AG09309 (cell line): ENCODE results near the gene MAT2B.
A peak's percentile ranks its signal among the peaks of the same experiment; 100 is the strongest.

ENCODE experiments used
- DNase-seq: peaks from one replicate; pipeline ENCODE4 v3.0.0-alpha.2; 2010; ENCODE audit warnings: low read depth
- H3K4me3 ChIP-seq: 2 replicates; pipeline ENCODE4 v1.5.1; 2011; ENCODE audit warnings: mild to moderate bottlenecking, low read depth, low read length, moderate library complexity; ENCODE audit not compliant: control insufficient read depth
- TF ChIP-seq, protein P1 (sequence below): IDR thresholded peaks from 2 replicates; pipeline ENCODE4 v1.5.1; 2011; ENCODE audit warnings: mild to moderate bottlenecking, low read depth, low read length, inconsistent platforms; ENCODE audit not compliant: insufficient read depth, control insufficient read depth; ENCODE audit errors: missing control alignments

Gene MAT2B

DNA sequence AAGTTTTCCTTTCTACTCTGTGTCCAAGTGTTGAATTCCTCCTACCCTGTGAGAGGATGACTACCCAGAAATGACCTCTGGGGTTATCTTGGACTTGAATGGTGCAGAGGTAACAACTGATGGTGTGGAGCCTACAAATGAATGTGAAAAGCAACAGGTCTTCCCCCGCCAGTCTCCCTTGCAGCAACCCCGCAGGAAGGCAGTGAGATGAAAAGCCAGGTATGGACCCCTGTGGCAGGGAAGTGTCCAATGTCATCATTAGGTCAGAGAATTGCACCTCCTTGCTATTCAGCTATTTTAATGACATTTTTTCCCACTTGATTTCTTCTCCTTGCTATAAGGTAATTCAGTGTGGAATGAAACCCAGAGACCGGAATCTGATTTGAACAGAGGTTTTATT is 58.5 kb downstream of the MAT2B start:
- TF ChIP-seq, protein P1, sequence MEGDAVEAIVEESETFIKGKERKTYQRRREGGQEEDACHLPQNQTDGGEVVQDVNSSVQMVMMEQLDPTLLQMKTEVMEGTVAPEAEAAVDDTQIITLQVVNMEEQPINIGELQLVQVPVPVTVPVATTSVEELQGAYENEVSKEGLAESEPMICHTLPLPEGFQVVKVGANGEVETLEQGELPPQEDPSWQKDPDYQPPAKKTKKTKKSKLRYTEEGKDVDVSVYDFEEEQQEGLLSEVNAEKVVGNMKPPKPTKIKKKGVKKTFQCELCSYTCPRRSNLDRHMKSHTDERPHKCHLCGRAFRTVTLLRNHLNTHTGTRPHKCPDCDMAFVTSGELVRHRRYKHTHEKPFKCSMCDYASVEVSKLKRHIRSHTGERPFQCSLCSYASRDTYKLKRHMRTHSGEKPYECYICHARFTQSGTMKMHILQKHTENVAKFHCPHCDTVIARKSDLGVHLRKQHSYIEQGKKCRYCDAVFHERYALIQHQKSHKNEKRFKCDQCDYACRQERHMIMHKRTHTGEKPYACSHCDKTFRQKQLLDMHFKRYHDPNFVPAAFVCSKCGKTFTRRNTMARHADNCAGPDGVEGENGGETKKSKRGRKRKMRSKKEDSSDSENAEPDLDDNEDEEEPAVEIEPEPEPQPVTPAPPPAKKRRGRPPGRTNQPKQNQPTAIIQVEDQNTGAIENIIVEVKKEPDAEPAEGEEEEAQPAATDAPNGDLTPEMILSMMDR, result no peak
- DNase-seq, result no peak
- H3K4me3 ChIP-seq, result no peak overlapping the region

DNA sequence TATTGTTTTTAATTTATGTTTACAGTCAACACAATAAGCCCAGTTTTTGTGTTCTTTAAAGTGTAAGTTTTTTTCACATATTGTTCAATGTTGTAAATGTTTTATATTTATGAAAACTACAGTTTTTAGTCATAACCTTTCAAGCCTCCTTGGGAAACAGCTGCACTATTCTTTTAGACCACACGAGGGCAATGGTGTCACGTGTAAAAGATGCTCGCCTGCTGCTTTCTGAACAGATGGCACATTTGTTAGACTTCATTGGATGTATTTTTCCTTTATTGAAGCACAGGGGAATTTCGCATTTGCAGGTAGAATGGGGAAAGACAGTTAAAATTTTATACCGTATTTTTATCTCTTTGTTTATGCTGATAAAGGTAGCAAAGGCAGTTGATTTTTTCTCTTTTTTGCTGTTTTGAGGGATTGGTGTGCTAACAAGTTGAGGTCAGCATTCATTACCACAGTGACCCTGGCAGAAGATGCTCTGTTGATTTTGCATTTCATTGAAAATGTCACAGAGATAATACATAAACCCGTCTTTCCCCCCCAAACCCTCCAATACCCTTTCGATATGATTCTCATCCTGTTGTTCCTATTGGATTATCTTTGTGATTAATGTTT is 59.0 kb downstream of the MAT2B start:
- no peak for DNase-seq
- no peak overlapping the region for H3K4me3 ChIP-seq
- TF ChIP-seq, protein P1, result peak; percentile 77

DNA sequence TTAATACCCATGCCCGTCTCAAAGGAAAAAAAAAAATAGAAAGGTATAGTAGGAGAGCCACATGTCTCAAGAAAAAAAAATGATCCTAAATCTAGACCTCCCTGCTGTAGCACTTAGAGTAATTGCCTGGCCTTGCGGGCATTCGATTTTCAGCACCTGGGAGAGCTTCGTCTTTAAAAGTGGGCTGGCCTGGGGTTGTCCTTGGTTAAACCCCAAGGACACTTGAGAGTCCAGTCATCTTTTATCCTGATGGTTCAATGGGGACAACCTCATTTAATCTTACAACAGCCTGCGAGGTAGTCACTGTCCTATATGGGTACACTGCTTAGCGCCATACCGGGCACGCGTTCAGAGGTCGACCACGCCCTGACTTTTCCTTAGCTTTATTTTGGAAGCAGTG is 60.1 kb downstream of the MAT2B start:
- DNase-seq, result no peak
- TF ChIP-seq, protein P1, result no peak
- H3K4me3 ChIP-seq, result peak overlapping the region; percentile 35

DNA sequence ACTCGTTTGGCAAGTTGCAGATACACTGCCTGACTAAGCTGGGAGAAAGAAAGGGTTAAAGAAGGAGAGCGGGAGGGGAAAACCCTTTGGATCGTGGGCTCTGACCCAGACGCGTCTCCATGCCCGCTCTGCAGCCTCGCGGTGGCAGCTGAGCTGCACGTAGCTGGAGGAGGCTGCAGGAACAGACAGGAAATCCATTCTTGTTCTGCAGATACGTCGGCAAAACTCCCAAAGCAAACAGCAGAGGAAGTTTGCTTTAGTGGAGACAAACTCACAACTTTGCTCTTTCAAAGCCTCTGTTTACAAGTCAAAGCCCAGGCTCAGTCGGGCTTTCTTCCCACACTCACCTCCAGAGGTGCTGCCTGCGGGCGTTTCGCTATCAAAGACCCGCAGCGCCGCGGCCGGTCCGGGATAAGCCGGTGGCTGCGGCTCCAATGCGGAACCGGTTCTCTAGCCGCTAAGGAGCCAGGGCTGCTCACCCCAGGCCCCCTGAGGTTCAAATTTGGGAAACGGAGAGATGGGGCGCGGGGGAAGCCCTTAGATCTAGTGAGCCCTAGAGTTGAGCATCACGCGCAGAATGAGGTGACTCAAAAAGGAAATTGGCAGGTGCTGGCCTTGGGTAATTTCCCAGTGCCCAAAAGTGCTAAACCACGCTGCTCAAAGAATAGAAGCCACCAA is 60.7 kb downstream of the MAT2B start:
- peak overlapping the region; percentile 35 for H3K4me3 ChIP-seq
- TF ChIP-seq, protein P1, result no peak
- DNase-seq, result no peak

DNA sequence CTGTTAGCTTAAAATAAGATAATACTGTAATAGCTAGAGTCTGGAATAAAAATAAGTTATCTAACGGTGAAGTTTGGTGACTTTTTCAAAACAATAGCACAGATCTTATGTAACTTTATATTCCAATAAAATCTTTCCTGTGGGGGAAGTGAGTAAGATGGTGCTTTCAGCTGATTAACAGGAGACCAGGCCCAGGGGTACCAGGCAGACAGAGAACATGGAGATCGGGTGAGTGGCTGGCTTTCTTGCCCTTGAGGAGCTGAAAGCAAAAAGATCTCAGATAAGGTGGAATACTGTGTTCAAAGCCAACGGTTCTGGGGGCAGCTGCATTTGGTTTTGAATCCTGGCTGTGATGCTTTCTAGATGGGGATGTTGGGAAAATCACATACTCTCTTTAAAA is 61.3 kb downstream of the MAT2B start:
- H3K4me3 ChIP-seq, result no peak overlapping the region
- DNase-seq, result no peak

DNA sequence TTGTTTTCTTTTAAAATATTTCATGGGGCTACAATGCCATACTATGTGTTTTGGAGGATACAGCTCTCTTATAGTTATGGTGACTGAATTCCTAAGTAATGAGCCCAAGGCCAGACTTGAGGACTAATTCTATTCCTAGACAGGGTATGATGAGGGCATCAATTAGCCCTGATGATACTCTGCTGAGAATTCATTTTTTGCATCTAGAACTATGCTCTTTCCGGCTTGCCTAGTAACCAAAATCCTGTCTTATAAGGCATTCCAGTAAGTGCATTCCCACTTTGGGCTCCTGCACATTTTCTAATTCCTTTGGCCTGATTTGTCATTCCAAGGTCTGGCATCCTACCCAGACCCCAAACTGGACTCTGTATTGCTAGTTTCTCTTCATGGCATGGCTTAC is 62.4 kb downstream of the MAT2B start:
- no peak overlapping the region for H3K4me3 ChIP-seq
- no peak for DNase-seq
- TF ChIP-seq, protein P1, result no peak

More for the DNA sequence above, 61.3 kb downstream of the MAT2B start:
- TF ChIP-seq, protein P1, result no peak
